ENCODE measurements around the gene SYNGR2. TPM values are rescaled to one million over a fixed set of nuclear protein-coding genes. Genes with fewer than 3 reads are reported as not detected.

The SYNGR2 gene
- total and polyA plus RNA-seq, 9 of the 15 experiments (the other 6 are each of a cell fraction or from before 2014, with no cell fraction given) = 1.4 to 173 (median 87.8) TPM

- TF ChIP-seq STAT5B (CRISPR knock-in tag; IDR thresholded peaks at IDR 0.05) = no peak
- peak; percentile 53; the same call in 1 of the 2 replicates for TF ChIP-seq RBFOX2 (IDR thresholded peaks at IDR 0.05; ENCODE audit: low read depth, low read length)
- FAIRE-seq = no peak
- no peaks in the 10 kb centered on the region for H3K27me3 ChIP-seq (ENCODE audit: control insufficient read depth in 2 of 2, insufficient read depth in 2 of 2, low read length in 2 of 2)
- in situ Hi-C loops (cut with MboI) = no loop called here
- no peaks in the 10 kb centered on the region for H3K9me3 ChIP-seq (replicated peaks; ENCODE audit: control insufficient read depth, insufficient read depth, low read depth, low read length)
- no peak for ATAC-seq
- H3K27ac ChIP-seq (ENCODE audit: extremely low read depth, low read depth, low read length) = no peak overlapping the region
- intact Hi-C loops (cut with micrococcal nuclease) = no loop called here
- H3K4me2 ChIP-seq (ENCODE audit: insufficient read depth, low read length) = peak overlapping the region; percentile 6; the same call in 1 of the 2 replicates
- H4K20me1 ChIP-seq (replicated peaks; ENCODE audit: control insufficient read depth, insufficient read depth, low read length) = peaks cover 14% of the 10 kb centered on the region
- BruUV-seq (replicated peaks) = no TSS peak
- no peak overlapping the region for H2AFZ ChIP-seq (ENCODE audit: low read depth, low read length)
- DNase-seq (ENCODE audit: extremely low read depth in 1 of 4, low spot score in 3 of 4) = no peak
- WGBS (ENCODE audit: insufficient coverage, low coverage, missing lambda C conversion rate) = 88% methylated on average over 10 of the region's 10 CpGs
- POLR2A ChIA-PET = interaction anchor here (0.6 to 2.3 kb wide), 9 partner anchors 9 to 392 kb away, joined by 3 to 14 read pairs (median 4); no protein-coding TSS in a partner anchor
- H3K4me1 ChIP-seq (replicated peaks in 1 of 2; ENCODE audit: control insufficient read depth in 2 of 2, insufficient read depth in 2 of 2, low read length in 2 of 2) = peaks cover 22 to 38% of the 10 kb centered on the region in 2 experiments
- no peak overlapping the region for H3K4me3 ChIP-seq
- CTCF ChIA-PET (ENCODE audit: low intra/inter-chr PET ratio) = no interaction called here
- H3K79me2 ChIP-seq (ENCODE audit: control insufficient read depth, insufficient read depth, low read length) = peaks cover 68% of the 10 kb centered on the region
- peaks cover 69% of the 10 kb centered on the region; the same call in 2 of the 3 replicates for H3K36me3 ChIP-seq (ENCODE audit: control insufficient read depth, insufficient read depth, low read length)
- H3K9me1 ChIP-seq (ENCODE audit: control insufficient read depth, insufficient read depth, low read length) = no peaks in the 10 kb centered on the region
- H3K9ac ChIP-seq (ENCODE audit: insufficient read depth in 1 of 2, low read depth in 2 of 2, low read length in 2 of 2) = peak overlapping the region in 1 of 2 experiments; percentile 99; a peak in 2 of 4 replicates
Measured at GRCh38 chr17:78184351-78184750, 16.0 kb downstream of the SYNGR2 start.

- peak overlapping the region; percentile 99 for H3K4me2 ChIP-seq (ENCODE audit: insufficient read depth, low read length)
- ChIA-PET POLR2A (interaction anchor here (0.6 to 2.3 kb wide), 5 partner anchors 9 to 310 kb away, joined by 3 to 14 read pairs (median 6); no protein-coding TSS in a partner anchor), CTCF (ENCODE audit: low intra/inter-chr PET ratio) (no interaction called here)
- no peak overlapping the region for H3K27ac ChIP-seq (ENCODE audit: extremely low read depth, low read depth, low read length)
- peaks cover 22 to 42% of the 10 kb centered on the region in 2 experiments for H3K4me1 ChIP-seq (replicated peaks in 1 of 2; ENCODE audit: control insufficient read depth in 2 of 2, insufficient read depth in 2 of 2, low read length in 2 of 2)
- H4K20me1 ChIP-seq (replicated peaks; ENCODE audit: control insufficient read depth, insufficient read depth, low read length) = peaks cover 14% of the 10 kb centered on the region
- WGBS (ENCODE audit: insufficient coverage, low coverage, missing lambda C conversion rate) = 94% methylated on average over 9 of the region's 9 CpGs
- H3K4me3 ChIP-seq = no peak overlapping the region
- H3K27me3 ChIP-seq (ENCODE audit: control insufficient read depth in 2 of 2, insufficient read depth in 2 of 2, low read length in 2 of 2) = no peaks in the 10 kb centered on the region
- H3K79me2 ChIP-seq (ENCODE audit: control insufficient read depth, insufficient read depth, low read length) = peaks cover 73% of the 10 kb centered on the region
- FAIRE-seq (no peak), DNase-seq (ENCODE audit: extremely low read depth in 1 of 4, low spot score in 3 of 4) (no peak), ATAC-seq (no peak)
- no peak overlapping the region for H2AFZ ChIP-seq (ENCODE audit: low read depth, low read length)
- BruUV-seq (replicated peaks) = no TSS peak
- intact Hi-C loops (cut with micrococcal nuclease) (loop anchor here (5.0 kb wide), 2 partner anchors 48 to 98 kb away; no protein-coding TSS in a partner anchor), in situ Hi-C loops (cut with MboI) (no loop called here)
- TF ChIP-seq RBFOX2 (IDR thresholded peaks at IDR 0.05; ENCODE audit: low read depth, low read length) (peak; percentile 36; the same call in 1 of the 2 replicates), RNF219 (CRISPR knock-in tag; IDR thresholded peaks at IDR 0.05) (no peak)
- H3K36me3 ChIP-seq (ENCODE audit: control insufficient read depth, insufficient read depth, low read length) = peaks cover 67% of the 10 kb centered on the region; the same call in 2 of the 3 replicates
- H3K9me1 ChIP-seq (ENCODE audit: control insufficient read depth, insufficient read depth, low read length) = no peaks in the 10 kb centered on the region
- no peaks in the 10 kb centered on the region for H3K9me3 ChIP-seq (replicated peaks; ENCODE audit: control insufficient read depth, insufficient read depth, low read depth, low read length)
- H3K9ac ChIP-seq (ENCODE audit: insufficient read depth in 1 of 2, low read depth in 2 of 2, low read length in 2 of 2) = peak overlapping the region in 1 of 2 experiments; percentile 99; a peak in 2 of 4 replicates
Measured at GRCh38 chr17:78184868-78185267, 16.5 kb downstream of the SYNGR2 start.

All from K562 (cell line).